IMR-90 (cell line): ENCODE data around the gene COG8. TPM values are rescaled to one million over a fixed set of nuclear protein-coding genes. Genes with fewer than 3 reads are reported as not detected.

Experiments used
- ATAC-seq: fragments of 200-7000 bp; cut with Tn5 transposase; 2 replicates; pipeline ENCODE4 v1.9.1; 2020; ENCODE audit warnings: low read depth, mild to moderate bottlenecking, moderate library complexity
- BruUV-seq: library from RNA; stranded (reverse); fragments of 400-500 nt; replicated peaks from 2 replicates; lab custom pipeline; 2021; lab: Mats Ljungman, UMichigan
- CTCF ChIA-PET: fragments of 300-600 bp; formaldehyde crosslinking; extraction: SDS; loops from one replicate; lab custom pipeline; 2021; ENCODE audit warnings: antibody characterized with exemption; lab: Yijun Ruan, JAX
- POLR2A ChIA-PET: fragments of 300-600 bp; sonication (Branson Sonifier 250); formaldehyde crosslinking; loops from one replicate; lab custom pipeline; 2022; ENCODE audit warnings: antibody characterized with exemption; ENCODE audit not compliant: unreplicated experiment; lab: Charles Lee
- DNase-seq: peaks from one replicate; pipeline ENCODE4 v3.0.0; 2013
- H2AFZ ChIP-seq: replicated peaks from 2 replicates; pipeline ENCODE3; 2013; ENCODE audit warnings: low read length, mild to moderate bottlenecking; ENCODE audit not compliant: poor library complexity
- H2AK5ac ChIP-seq: 2 replicates; pipeline ENCODE4 v1.6.1; 2013; ENCODE audit warnings: low read depth, low read length, inconsistent platforms
- H2AK9ac ChIP-seq: replicated peaks from 2 replicates; pipeline ENCODE3; 2013; ENCODE audit warnings: mild to moderate bottlenecking, low read depth, low read length, moderate library complexity; ENCODE audit not compliant: poor library complexity
- H2BK120ac ChIP-seq: 2 replicates; pipeline ENCODE4 v1.6.1; 2013; ENCODE audit warnings: low read depth, low read length, inconsistent platforms
- H2BK15ac ChIP-seq: 3 replicates; pipeline ENCODE4 v1.6.1; 2013; ENCODE audit warnings: low read depth, low read length, inconsistent platforms
- H2BK20ac ChIP-seq: 2 replicates; pipeline ENCODE4 v1.6.1; 2013; ENCODE audit warnings: low read depth, mild to moderate bottlenecking, inconsistent platforms, low read length, moderate library complexity
- H2BK5ac ChIP-seq: 2 replicates; pipeline ENCODE4 v1.6.1; 2013; ENCODE audit warnings: mild to moderate bottlenecking, low read depth, low read length, inconsistent platforms; ENCODE audit not compliant: poor library complexity, severe bottlenecking
- H3K14ac ChIP-seq: replicated peaks from 2 replicates; pipeline ENCODE4 v1.6.1; 2013; ENCODE audit warnings: low read depth, low read length, inconsistent platforms
- H3K18ac ChIP-seq: 2 replicates; pipeline ENCODE4 v1.6.1; 2013; ENCODE audit warnings: low read depth, low read length, control low read depth
- H3K23ac ChIP-seq: 2 replicates; pipeline ENCODE4 v1.6.1; 2013; ENCODE audit warnings: low read depth, low read length, inconsistent platforms
- H3K27ac ChIP-seq: 2 replicates; pipeline ENCODE4 v1.5.1; 2013; ENCODE audit warnings: mild to moderate bottlenecking, control low read depth, low read length; ENCODE audit not compliant: insufficient read depth
- H3K27me3 ChIP-seq: 2 replicates; pipeline ENCODE4 v1.6.1; 2013; ENCODE audit warnings: low read length; ENCODE audit not compliant: control insufficient read depth, insufficient read depth
- H3K36me3 ChIP-seq: 2 replicates; pipeline ENCODE4 v1.6.1; 2013; ENCODE audit warnings: low read length, mixed read lengths; ENCODE audit not compliant: control insufficient read depth, insufficient read depth
- H3K4ac ChIP-seq: 2 replicates; pipeline ENCODE4 v1.6.1; 2013; ENCODE audit warnings: low read depth, low read length, inconsistent platforms
- H3K4me1 ChIP-seq: 2 replicates; pipeline ENCODE4 v1.6.1; 2013; ENCODE audit warnings: low read length, mixed read lengths; ENCODE audit not compliant: control insufficient read depth, insufficient read depth
- H3K4me2 ChIP-seq: 2 replicates; pipeline ENCODE4 v1.6.1; 2013; ENCODE audit warnings: low read depth, mild to moderate bottlenecking, control low read depth, low read length, moderate library complexity
- H3K4me3 ChIP-seq: 2 replicates; pipeline ENCODE4 v1.5.1; 2013; ENCODE audit warnings: low read depth, mild to moderate bottlenecking, control low read depth, low read length, moderate library complexity; ENCODE audit not compliant: insufficient read depth
- H3K56ac ChIP-seq: 2 replicates; pipeline ENCODE4 v1.6.1; 2013; ENCODE audit warnings: low read length, inconsistent platforms; ENCODE audit not compliant: insufficient read depth; ENCODE audit errors: extremely low read depth
- H3K79me1 ChIP-seq, 2 experiments: 2 replicates each; pipeline ENCODE4 v1.6.1; 2013; ENCODE audit warnings: low read length in 2 of 2, inconsistent platforms in 1 of 2, low read depth in 1 of 2
- H3K9ac ChIP-seq: 2 replicates; pipeline ENCODE4 v1.6.1; 2013; ENCODE audit warnings: low read depth, low read length, control low read depth
- H3K9me1 ChIP-seq: 2 replicates; pipeline ENCODE4 v1.6.1; 2013; ENCODE audit warnings: low read length, inconsistent platforms; ENCODE audit not compliant: insufficient read depth
- H3K9me3 ChIP-seq: 2 replicates; pipeline ENCODE4 v1.6.1; 2013; ENCODE audit warnings: low read length; ENCODE audit not compliant: control insufficient read depth, insufficient read depth
- H4K20me1 ChIP-seq: 2 replicates; pipeline ENCODE4 v1.6.1; 2013; ENCODE audit warnings: low read length, inconsistent platforms; ENCODE audit not compliant: insufficient read depth
- H4K5ac ChIP-seq: 2 replicates; pipeline ENCODE4 v1.6.1; 2013; ENCODE audit warnings: mild to moderate bottlenecking, low read depth, low read length, control low read depth
- H4K8ac ChIP-seq, 2 experiments: 2 replicates each; pipeline ENCODE4 v1.6.1; 2013; ENCODE audit warnings: low read depth in 2 of 2, low read length in 2 of 2, control low read depth in 1 of 2, inconsistent platforms in 1 of 2
- H4K91ac ChIP-seq: 2 replicates; pipeline ENCODE4 v1.6.1; 2013; ENCODE audit warnings: low read depth, low read length, inconsistent platforms; ENCODE audit not compliant: insufficient read depth
- BHLHE40 ChIP-seq: fragments of 150-350 bp; IDR thresholded peaks from 2 replicates; pipeline ENCODE4 v1.6.1; 2016; ENCODE audit warnings: mild to moderate bottlenecking, low read depth, low read length
- CEBPB ChIP-seq: IDR thresholded peaks from 2 replicates; pipeline ENCODE4 v1.6.1; 2012; ENCODE audit warnings: low read depth, low read length, improper control_type of control experiment
- CHD1 ChIP-seq: IDR thresholded peaks from 2 replicates; pipeline ENCODE4 v1.6.1; 2012; ENCODE audit warnings: low read depth, low read length, improper control_type of control experiment
- CTCF ChIP-seq: conservative IDR thresholded peaks from 2 replicates; pipeline ENCODE4 v1.5.1; 2012; ENCODE audit warnings: mild to moderate bottlenecking, low read depth, low read length, improper control_type of control experiment
- ELK1 ChIP-seq: fragments of 150-350 bp; IDR thresholded peaks from 2 replicates; pipeline ENCODE4 v1.6.1; 2016; ENCODE audit warnings: low read depth, mild to moderate bottlenecking, low read length, moderate library complexity, borderline replicate concordance
- FOS ChIP-seq: fragments of 150-350 bp; IDR thresholded peaks from 2 replicates; pipeline ENCODE4 v1.6.1; 2016; ENCODE audit warnings: low read depth, low read length
- MAFK ChIP-seq: IDR thresholded peaks from 2 replicates; pipeline ENCODE4 v1.6.1; 2012; ENCODE audit warnings: low read depth, low read length, improper control_type of control experiment
- MAZ ChIP-seq: IDR thresholded peaks from 2 replicates; pipeline ENCODE4 v1.6.1; 2012; ENCODE audit warnings: low read depth, mild to moderate bottlenecking, low read length, improper control_type of control experiment, moderate library complexity, borderline replicate concordance
- MXI1 ChIP-seq: IDR thresholded peaks from 2 replicates; pipeline ENCODE4 v1.6.1; 2012; ENCODE audit warnings: low read depth, mild to moderate bottlenecking, low read length, moderate library complexity, borderline replicate concordance
- NFE2L2 ChIP-seq: fragments of 150-350 bp; IDR thresholded peaks from 2 replicates; pipeline ENCODE4 v1.6.1; 2016; ENCODE audit warnings: low read depth, mild to moderate bottlenecking, low read length
- POLR2A ChIP-seq: IDR thresholded peaks from 2 replicates; pipeline ENCODE4 v1.6.1; 2012; ENCODE audit warnings: mild to moderate bottlenecking, low read depth, low read length
- RAD21 ChIP-seq: IDR thresholded peaks from 2 replicates; pipeline ENCODE4 v1.6.1; 2012; ENCODE audit warnings: low read length, improper control_type of control experiment
- RCOR1 ChIP-seq: IDR thresholded peaks from 2 replicates; pipeline ENCODE4 v1.6.1; 2012; ENCODE audit warnings: mild to moderate bottlenecking, low read length, improper control_type of control experiment; ENCODE audit not compliant: insufficient replicate concordance
- RFX5 ChIP-seq: IDR thresholded peaks from 2 replicates; pipeline ENCODE4 v1.8.0; 2012; ENCODE audit warnings: low read depth, mild to moderate bottlenecking, low read length, moderate library complexity
- SMC3 ChIP-seq: fragments of 150-350 bp; IDR thresholded peaks from 2 replicates; pipeline ENCODE4 v1.6.1; 2016; ENCODE audit warnings: low read depth, mild to moderate bottlenecking, antibody characterized with exemption, low read length, moderate library complexity
- USF2 ChIP-seq: fragments of 150-350 bp; IDR thresholded peaks from 2 replicates; pipeline ENCODE4 v1.6.1; 2017; ENCODE audit warnings: mild to moderate bottlenecking, antibody characterized with exemption, low read length, low read depth
- WGBS, 2 experiments: methylation state at CpG; one replicate each; pipeline versions ENCODE4 v1.1.5 to v1.1.7; 2013; ENCODE audit warnings: missing lambda C conversion rate in 2 of 2; ENCODE audit not compliant: insufficient read length in 1 of 2; ENCODE audit errors: extremely low coverage in 2 of 2; 5-methylcytosine and 5-hydroxymethylcytosine counted together
- dilution Hi-C: fragments of 300-500 bp; cut with HindIII; formaldehyde crosslinking; loops from one replicate; pipeline ENCODE4 v1.14.3; 2018; ENCODE audit warnings: low sequenced_read_pairs; ENCODE audit not compliant: unreplicated experiment
- in situ Hi-C: fragments of 300-500 bp; cut with MboI; formaldehyde crosslinking; loops from 3 replicates; pipeline ENCODE4 v1.14.3; 2019; ENCODE audit warnings: low sequenced_read_pairs, inconsistent platforms, mixed read lengths
- intact Hi-C: fragments of 100-400 bp; cut with micrococcal nuclease; formaldehyde crosslinking; loops from 2 replicates; pipeline ENCODE4 v1.10.0; 2022
- polyA plus RNA-seq, 3 experiments: library from polyadenylated mRNA; depleted of rRNA; stranded (reverse); fragments of >200 nt; gene quantifications; 2 replicates each; pipeline ENCODE4 v1.2.3, GENCODE V29; 2012; ENCODE audit warnings: low replicate concordance in 1 of 3
- total RNA-seq: library from RNA; depleted of rRNA; stranded (reverse); fragments of >200 nt; gene quantifications from 2 replicates; pipeline ENCODE4 v1.2.3, GENCODE V29; 2012

The COG8 gene
- total and polyA plus RNA-seq, 2 of the 4 experiments (the other 2 are of a cell fraction): 23.4 to 26.2 TPM

GRCh38 chr16:69321080-69321479 is 18.3 kb downstream of the COG8 start:
- H3K14ac ChIP-seq: no peak overlapping the region
- H2AFZ ChIP-seq: no peak overlapping the region
- peaks cover 34 to 79% of the 10 kb centered on the region in 2 experiments for H3K79me1 ChIP-seq
- no peak overlapping the region for H2BK15ac ChIP-seq
- H2BK120ac ChIP-seq: no peak overlapping the region
- in situ Hi-C loops: no loop called here
- BruUV-seq: no TSS peak
- H4K91ac ChIP-seq: no peak overlapping the region
- no peak for ATAC-seq
- peak overlapping the region; percentile 72 for H2AK9ac ChIP-seq
- dilution Hi-C loops: no loop called here
- DNase-seq: no peak
- intact Hi-C loops: no loop called here
- no peaks in the 10 kb centered on the region for H3K9me3 ChIP-seq
- no peaks in the 10 kb centered on the region for H3K27me3 ChIP-seq
- H3K4me2 ChIP-seq: no peak overlapping the region
- TF ChIP-seq CEBPB (no peak), ELK1 (no peak), CTCF (no peak), RAD21 (no peak), BHLHE40 (no peak), FOS (no peak), MAZ (no peak), CHD1 (no peak), RCOR1 (no peak), POLR2A (no peak), MAFK (no peak), MXI1 (no peak), USF2 (no peak), RFX5 (no peak), NFE2L2 (no peak), SMC3 (no peak)
- no peak overlapping the region for H3K4ac ChIP-seq
- no peak overlapping the region for H3K27ac ChIP-seq
- no peak overlapping the region for H2BK5ac ChIP-seq
- no peak overlapping the region for H3K23ac ChIP-seq
- H2BK20ac ChIP-seq: no peak overlapping the region
- H4K5ac ChIP-seq: no peak overlapping the region
- ChIA-PET CTCF (no interaction called here), POLR2A (no interaction called here)
- H3K9me1 ChIP-seq: peaks cover 6% of the 10 kb centered on the region
- no peak overlapping the region for H4K8ac ChIP-seq
- H3K4me1 ChIP-seq: no peaks in the 10 kb centered on the region
- H3K4me3 ChIP-seq: no peak overlapping the region
- no peak overlapping the region for H3K56ac ChIP-seq
- H4K20me1 ChIP-seq: peaks cover 42% of the 10 kb centered on the region
- H2AK5ac ChIP-seq: no peak overlapping the region
- 92% methylated on average over 14 of the region's 22 CpGs; no CpG with 5 or more reads in 1 of the 2 experiments for WGBS, 2 experiments
- H3K18ac ChIP-seq: no peak overlapping the region
- no peak overlapping the region for H3K9ac ChIP-seq
- H3K36me3 ChIP-seq: peaks cover 83% of the 10 kb centered on the region
